WTC11 (cell line): ENCODE results near the gene OR6N2.

Experiments used
- ATF1 ChIP-seq: sonication (generic); formaldehyde crosslinking; IDR thresholded peaks from 2 replicates; pipeline ENCODE4 v1.8.1; 2023; ENCODE audit warnings: mild to moderate bottlenecking, moderate library complexity, missing genetic modification reagents
- CTCF ChIP-seq: fragments of 200-600 bp; IDR thresholded peaks from 2 replicates; pipeline ENCODE4 v1.8.0; 2022; ENCODE audit warnings: antibody characterized with exemption
- PRDM15 ChIP-seq: sonication (generic); formaldehyde crosslinking; IDR thresholded peaks from 2 replicates; pipeline ENCODE4 v1.8.0; 2022; ENCODE audit warnings: missing genetic modification reagents
- ZNF232 ChIP-seq: sonication (generic); formaldehyde crosslinking; IDR thresholded peaks from 2 replicates; pipeline ENCODE4 v1.8.0; 2022; ENCODE audit warnings: mild to moderate bottlenecking, missing genetic modification reagents

DNA sequence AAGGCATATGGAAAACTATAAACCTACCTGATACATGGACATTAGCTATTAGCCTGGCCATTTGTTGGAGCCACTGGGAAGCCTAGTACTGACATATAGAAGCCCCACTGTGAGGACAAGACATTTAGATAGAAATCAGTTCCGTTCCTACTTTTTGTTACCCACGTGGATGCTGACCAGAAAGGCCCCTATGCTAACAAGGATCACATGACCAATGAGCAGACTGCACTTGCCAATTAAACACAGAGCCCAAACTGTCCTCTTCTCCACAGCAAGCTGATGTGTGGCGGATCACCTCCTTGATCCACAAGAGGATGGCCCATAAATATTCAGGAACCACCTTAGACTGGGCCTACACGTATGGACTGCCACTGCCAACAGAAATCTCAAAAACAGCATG is 49.3 kb downstream of the OR6N2 start:
- TF ChIP-seq CTCF (no peak), ATF1 (CRISPR knock-in tag) (no peak), ZNF232 (no peak), PRDM15 (CRISPR knock-in tag) (no peak)
